ENCODE results near the gene TMEM263.

Gene TMEM263

GRCh38 chr12:106910202-106910601 lies 45.5 kb upstream of the TMEM263 start:
- no peaks in the 10 kb centered on the region for H3K36me3 ChIP-seq (ENCODE audit: control insufficient read depth, insufficient read depth, low read length)
- no peak overlapping the region for H3K4me3 ChIP-seq (replicated peaks; ENCODE audit: low read depth, low read length)
- DNase-seq (ENCODE audit: extremely low read depth, insufficient read length): peak; percentile 78
- H3K27me3 ChIP-seq (replicated peaks; ENCODE audit: control insufficient read depth, insufficient read depth, low read length): no peaks in the 10 kb centered on the region; the same call in 1 of the 2 replicates
- TF ChIP-seq CTCF (IDR thresholded peaks at IDR 0.05; ENCODE audit: insufficient read depth, low read length, poor library complexity, severe bottlenecking): no peak

- TF ChIP-seq CTCF (IDR thresholded peaks at IDR 0.05; ENCODE audit: insufficient read depth, low read length, poor library complexity, severe bottlenecking): no peak
- no peaks in the 10 kb centered on the region; the same call in 1 of the 2 replicates for H3K27me3 ChIP-seq (replicated peaks; ENCODE audit: control insufficient read depth, insufficient read depth, low read length)
- H3K36me3 ChIP-seq (ENCODE audit: control insufficient read depth, insufficient read depth, low read length): no peaks in the 10 kb centered on the region
- DNase-seq (ENCODE audit: extremely low read depth, insufficient read length): no peak
- H3K4me3 ChIP-seq (replicated peaks; ENCODE audit: low read depth, low read length): no peak overlapping the region
Measured at GRCh38 chr12:106911581-106911980, 44.1 kb upstream of the TMEM263 start.

GRCh38 chr12:106913456-106913855 lies 42.3 kb upstream of the TMEM263 start:
- TF ChIP-seq CTCF (IDR thresholded peaks at IDR 0.05; ENCODE audit: insufficient read depth, low read length, poor library complexity, severe bottlenecking): no peak
- Histone ChIP-seq H3K36me3 (ENCODE audit: control insufficient read depth, insufficient read depth, low read length) (no peaks in the 10 kb centered on the region), H3K27me3 (replicated peaks; ENCODE audit: control insufficient read depth, insufficient read depth, low read length) (no peaks in the 10 kb centered on the region), H3K4me3 (replicated peaks; ENCODE audit: low read depth, low read length) (no peak overlapping the region)
- no peak for DNase-seq (ENCODE audit: extremely low read depth, insufficient read length)

GRCh38 chr12:106914796-106915634 lies 40.7 kb upstream of the TMEM263 start:
- TF ChIP-seq CTCF (IDR thresholded peaks at IDR 0.05; ENCODE audit: insufficient read depth, low read length, poor library complexity, severe bottlenecking): no peak
- Histone ChIP-seq H3K4me3 (replicated peaks; ENCODE audit: low read depth, low read length) (no peak overlapping the region), H3K27me3 (replicated peaks; ENCODE audit: control insufficient read depth, insufficient read depth, low read length) (no peaks in the 10 kb centered on the region), H3K36me3 (ENCODE audit: control insufficient read depth, insufficient read depth, low read length) (no peaks in the 10 kb centered on the region)
- DNase-seq (ENCODE audit: extremely low read depth, insufficient read length): no peak

GRCh38 chr12:106915635-106916026 lies 40.1 kb upstream of the TMEM263 start:
- no peak for TF ChIP-seq CTCF (IDR thresholded peaks at IDR 0.05; ENCODE audit: insufficient read depth, low read length, poor library complexity, severe bottlenecking)
- no peak overlapping the region for H3K4me3 ChIP-seq (replicated peaks; ENCODE audit: low read depth, low read length)
- H3K36me3 ChIP-seq (ENCODE audit: control insufficient read depth, insufficient read depth, low read length): no peaks in the 10 kb centered on the region
- no peaks in the 10 kb centered on the region for H3K27me3 ChIP-seq (replicated peaks; ENCODE audit: control insufficient read depth, insufficient read depth, low read length)
- DNase-seq (ENCODE audit: extremely low read depth, insufficient read length): no peak

All from GM06990 (cell line).